Panc1 (cell line): ENCODE data around the gene OR51E2. TPM values are rescaled to one million over a fixed set of nuclear protein-coding genes. Genes with fewer than 3 reads are reported as not detected.

ENCODE experiments used
- ATAC-seq: fragments of 200-7000 bp; cut with Tn5 transposase; 2 replicates; pipeline ENCODE4 v1.9.1; 2020; ENCODE audit warnings: mild to moderate bottlenecking, moderate library complexity
- BruUV-seq: library from RNA; stranded (reverse); fragments of 400-500 nt; replicated peaks from 2 replicates; lab custom pipeline; 2021; lab: Mats Ljungman, UMichigan
- CTCF ChIA-PET: fragments of 300-600 bp; sonication (Branson Sonifier 250); formaldehyde crosslinking; loops from one replicate; lab custom pipeline; 2022; ENCODE audit warnings: antibody characterized with exemption; lab: Charles Lee
- POLR2A ChIA-PET: fragments of 300-600 bp; sonication (Branson Sonifier 250); formaldehyde crosslinking; loops from one replicate; lab custom pipeline; 2022; ENCODE audit warnings: antibody characterized with exemption; lab: Charles Lee
- DNase-seq: peaks from one replicate; pipeline ENCODE4 v3.0.0-alpha.2; 2010; ENCODE audit warnings: low read depth, low spot score
- H3K27ac ChIP-seq: 2 replicates; pipeline ENCODE4 v1.5.1; 2011; ENCODE audit warnings: mild to moderate bottlenecking, low read length, inconsistent platforms
- H3K27me3 ChIP-seq: fragments of 200-500 bp; sonication (Bioruptor generic); 2 replicates; pipeline ENCODE4 v1.6.0; 2014; ENCODE audit warnings: low read length, inconsistent platforms; ENCODE audit not compliant: control insufficient read depth, insufficient read depth
- H3K36me3 ChIP-seq: fragments of 200-500 bp; sonication (Bioruptor generic); 2 replicates; pipeline ENCODE4 v1.5.1; 2014; ENCODE audit warnings: inconsistent platforms, mild to moderate bottlenecking, low read length, moderate library complexity; ENCODE audit not compliant: control insufficient read depth, insufficient read depth
- H3K4me1 ChIP-seq: 2 replicates; pipeline ENCODE4 v1.5.1; 2011; ENCODE audit warnings: inconsistent platforms, mild to moderate bottlenecking, low read length, moderate library complexity; ENCODE audit not compliant: control insufficient read depth, insufficient read depth
- H3K4me3 ChIP-seq, 2 experiments: 2 replicates each; pipeline ENCODE4 v1.5.1; 2011 to 2012; ENCODE audit warnings: low read depth in 2 of 2, low read length in 2 of 2, mild to moderate bottlenecking in 2 of 2, inconsistent platforms in 1 of 2, moderate library complexity in 1 of 2
- H3K9me3 ChIP-seq: fragments of 200-500 bp; sonication (Bioruptor generic); 2 replicates; pipeline ENCODE4 v1.5.1; 2014; ENCODE audit warnings: low read depth, mild to moderate bottlenecking, inconsistent platforms, low read length, moderate library complexity; ENCODE audit not compliant: control insufficient read depth, insufficient read depth
- POLR2AphosphoS5 ChIP-seq: IDR thresholded peaks from 2 replicates; pipeline ENCODE4 v1.6.1; 2012; ENCODE audit warnings: mild to moderate bottlenecking, low read depth, low read length, moderate library complexity
- REST ChIP-seq, 2 experiments: IDR thresholded peaks; 2 replicates each; pipeline ENCODE4 v1.6.1; 2011 to 2012; ENCODE audit warnings: low read depth in 2 of 2, control low read depth in 1 of 2, low read length in 1 of 2, mild to moderate bottlenecking in 1 of 2, moderate library complexity in 1 of 2; ENCODE audit not compliant: insufficient read depth in 1 of 2
- SIN3A ChIP-seq: IDR thresholded peaks from 2 replicates; pipeline ENCODE4 v1.6.1; 2012; ENCODE audit warnings: low read depth, mild to moderate bottlenecking, low read length, moderate library complexity, borderline replicate concordance; ENCODE audit not compliant: insufficient read depth
- TCF7L2 ChIP-seq: IDR thresholded peaks from 2 replicates; pipeline ENCODE4 v1.6.1; 2011; ENCODE audit warnings: mild to moderate bottlenecking, low read depth, low read length, inconsistent platforms
- in situ Hi-C: cut with HindIII; loops from 2 replicates; pipeline ENCODE4 v1.10.0; 2016; ENCODE audit warnings: low sequenced_read_pairs, low pct_unique_long_range_greater_than_20kb
- intact Hi-C: fragments of 100-400 bp; cut with micrococcal nuclease; formaldehyde crosslinking; loops from one replicate; pipeline ENCODE4 v1.10.0; 2022; ENCODE audit not compliant: unreplicated experiment
- total RNA-seq: library from RNA; stranded (reverse); gene quantifications from one replicate; pipeline ENCODE4 v1.2.1, GENCODE V29; 2021; ENCODE audit not compliant: unreplicated experiment
- TF ChIP-seq, protein P1 (sequence below): fragments of 450-650 bp; IDR thresholded peaks from 2 replicates; pipeline ENCODE4 v1.5.1; 2017; ENCODE audit warnings: mild to moderate bottlenecking

The OR51E2 gene
- total RNA-seq, 1 experiment from 2014 or later = not detected

DNA sequence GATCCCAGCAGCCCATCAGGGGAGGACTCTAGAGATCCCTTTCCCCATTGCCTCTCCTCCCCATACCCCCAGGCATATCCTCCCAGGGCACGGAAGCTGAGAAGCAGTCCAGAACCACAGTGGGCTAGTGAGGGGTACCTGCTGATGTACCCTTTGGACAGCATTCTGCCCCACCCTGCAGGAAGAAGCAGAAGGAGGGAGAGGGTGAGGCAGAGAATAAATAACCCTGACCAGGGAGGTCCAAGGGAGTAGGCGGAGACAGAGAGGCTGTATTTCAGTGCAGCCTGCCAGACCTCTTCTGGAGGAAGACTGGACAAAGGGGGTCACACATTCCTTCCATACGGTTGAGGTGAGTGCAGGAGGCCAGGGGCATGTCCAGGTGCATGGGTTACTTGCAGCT lies 54.0 kb downstream of the OR51E2 start, which contains the start of gene OR51E1:
Gene OR51E1 (plus strand): TSS at position 301 of the 400 bp plus-strand sequence. CDS start 8,545 bp downstream, outside the sequence.
- ChIA-PET CTCF (no interaction called here), POLR2A (no interaction called here)
- DNase-seq (no peak), ATAC-seq (no peak)
- H3K36me3 ChIP-seq = no peaks in the 10 kb centered on the region
- peaks cover 9% of the 10 kb centered on the region for H3K27me3 ChIP-seq
- H3K9me3 ChIP-seq = no peaks in the 10 kb centered on the region
- TF ChIP-seq REST (IDR thresholded peaks at IDR 0.05; ENCODE audit: insufficient read depth in 1 of 2, low read depth in 2 of 2, low read length in 1 of 2) (no peak), TCF7L2 (no peak), SIN3A (no peak), POLR2AphosphoS5 (no peak)
- TF ChIP-seq, protein P1, sequence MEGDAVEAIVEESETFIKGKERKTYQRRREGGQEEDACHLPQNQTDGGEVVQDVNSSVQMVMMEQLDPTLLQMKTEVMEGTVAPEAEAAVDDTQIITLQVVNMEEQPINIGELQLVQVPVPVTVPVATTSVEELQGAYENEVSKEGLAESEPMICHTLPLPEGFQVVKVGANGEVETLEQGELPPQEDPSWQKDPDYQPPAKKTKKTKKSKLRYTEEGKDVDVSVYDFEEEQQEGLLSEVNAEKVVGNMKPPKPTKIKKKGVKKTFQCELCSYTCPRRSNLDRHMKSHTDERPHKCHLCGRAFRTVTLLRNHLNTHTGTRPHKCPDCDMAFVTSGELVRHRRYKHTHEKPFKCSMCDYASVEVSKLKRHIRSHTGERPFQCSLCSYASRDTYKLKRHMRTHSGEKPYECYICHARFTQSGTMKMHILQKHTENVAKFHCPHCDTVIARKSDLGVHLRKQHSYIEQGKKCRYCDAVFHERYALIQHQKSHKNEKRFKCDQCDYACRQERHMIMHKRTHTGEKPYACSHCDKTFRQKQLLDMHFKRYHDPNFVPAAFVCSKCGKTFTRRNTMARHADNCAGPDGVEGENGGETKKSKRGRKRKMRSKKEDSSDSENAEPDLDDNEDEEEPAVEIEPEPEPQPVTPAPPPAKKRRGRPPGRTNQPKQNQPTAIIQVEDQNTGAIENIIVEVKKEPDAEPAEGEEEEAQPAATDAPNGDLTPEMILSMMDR = no peak
- intact Hi-C loops (no loop called here), in situ Hi-C loops (no loop called here)
- no peaks in the 10 kb centered on the region for H3K4me1 ChIP-seq
- H3K4me3 ChIP-seq = no peak within 1 kb of the TSS
- no TSS peak for BruUV-seq
- no peak within 1 kb of the TSS for H3K27ac ChIP-seq

DNA sequence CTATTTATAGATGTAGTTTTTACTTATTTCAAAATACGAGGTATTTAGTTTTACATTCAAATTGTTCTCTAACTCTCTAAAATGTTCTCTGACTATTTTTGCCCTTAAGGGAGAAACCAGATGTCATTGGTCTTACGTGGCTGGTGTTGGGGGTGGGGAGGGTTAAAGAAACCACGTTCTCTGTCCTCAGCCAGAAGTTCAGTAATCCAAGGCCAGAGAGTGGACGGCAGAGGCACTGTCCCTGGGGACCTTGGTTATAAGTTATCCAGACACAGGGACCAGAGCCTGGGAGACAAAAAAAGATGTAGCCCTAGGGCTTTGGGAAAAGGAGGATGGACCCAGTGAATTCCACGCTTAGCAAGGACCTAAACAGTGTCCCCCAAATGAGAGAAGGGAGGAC lies 54.6 kb downstream of the OR51E2 start:
- ATAC-seq = no peak
- Histone ChIP-seq H3K4me3 (no peak overlapping the region), H3K36me3 (no peaks in the 10 kb centered on the region), H3K27me3 (peaks cover 9% of the 10 kb centered on the region), H3K4me1 (no peaks in the 10 kb centered on the region), H3K9me3 (no peaks in the 10 kb centered on the region), H3K27ac (no peak overlapping the region)
- POLR2A ChIA-PET = no interaction called here
- in situ Hi-C loops = no loop called here
- intact Hi-C loops = no loop called here
- no peak for DNase-seq
- no TSS peak for BruUV-seq
- TF ChIP-seq, protein P1 = no peak
- CTCF ChIA-PET = no interaction called here

DNA sequence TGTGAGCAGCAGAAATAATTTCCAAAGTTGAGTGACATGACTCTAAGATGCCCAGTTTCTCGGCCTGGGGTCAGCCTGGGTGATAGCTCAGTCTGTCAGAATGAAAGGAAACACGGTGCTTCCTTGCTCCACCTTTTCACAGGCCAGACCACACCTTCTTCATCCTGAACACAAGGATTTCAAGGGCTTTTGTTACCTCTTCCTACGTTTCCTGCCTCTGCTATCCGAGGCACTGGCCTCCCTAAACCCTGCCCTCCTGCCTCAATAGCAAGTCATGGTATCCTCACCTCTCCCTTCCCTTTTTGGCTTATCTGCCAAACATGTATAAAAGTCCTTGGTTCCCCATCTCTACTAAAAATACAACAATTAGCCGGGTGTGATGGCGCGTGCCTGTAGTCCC lies 55.6 kb downstream of the OR51E2 start:
- TF ChIP-seq SIN3A (no peak), REST (IDR thresholded peaks at IDR 0.05; ENCODE audit: insufficient read depth in 1 of 2, low read depth in 2 of 2, low read length in 1 of 2) (no peak)
- ChIA-PET CTCF (no interaction called here), POLR2A (no interaction called here)
- no peaks in the 10 kb centered on the region for H3K4me1 ChIP-seq
- no peaks in the 10 kb centered on the region for H3K36me3 ChIP-seq
- ATAC-seq (no peak), DNase-seq (no peak)
- no TSS peak for BruUV-seq
- peaks cover 9% of the 10 kb centered on the region for H3K27me3 ChIP-seq
- no peak overlapping the region for H3K27ac ChIP-seq
- intact Hi-C loops = no loop called here
- no peaks in the 10 kb centered on the region for H3K9me3 ChIP-seq
- no peak overlapping the region for H3K4me3 ChIP-seq
- in situ Hi-C loops = no loop called here
